Psoas muscle (tissue), 8 donors: Measurements from ENCODE around the gene CHST5. TPM values are rescaled to one million over a fixed set of nuclear protein-coding genes. Genes with fewer than 3 reads are reported as not detected.
A peak's percentile ranks its signal among the peaks of the same experiment; 100 is the strongest.
"Not testable (repeated sequence)": the region's sequence is repeated elsewhere in the genome, so short reads cannot be mapped to it uniquely, and the experiment has no call there.

Source experiments
- ATAC-seq, 4 donors: fragments of 200-7000 bp; cut with Tn5 transposase; one replicate each; pipeline ENCODE4 v1.9.1; 2020; ENCODE audit warnings: moderate library complexity in 3 of 4, mild to moderate bottlenecking in 2 of 4
- DNase-seq, 2 donors: peaks; one replicate each; pipeline ENCODE4 v3.0.0-alpha.2; 2020
- H3K27ac ChIP-seq: fragments of 200-600 bp; one replicate; pipeline ENCODE4 v1.8.0; 2022
- H3K27me3 ChIP-seq, 3 donors: fragments of 200-600 bp in 1 of 3; one replicate each; pipeline versions ENCODE4 v1.6.1 to v1.8.0; 2013 to 2022; ENCODE audit warnings: low read length in 2 of 3, mild to moderate bottlenecking in 2 of 3, moderate library complexity in 1 of 3; ENCODE audit not compliant: insufficient read depth in 3 of 3
- H3K36me3 ChIP-seq, 2 donors: fragments of 200-600 bp in 1 of 2; one replicate each; pipeline versions ENCODE4 v1.6.1 to v1.8.0; 2013 to 2022; ENCODE audit warnings: low read depth in 1 of 2, mild to moderate bottlenecking in 1 of 2, moderate library complexity in 1 of 2; ENCODE audit not compliant: insufficient read depth in 1 of 2
- H3K4me1 ChIP-seq: fragments of 200-600 bp; one replicate; pipeline ENCODE4 v1.8.0; 2022
- H3K4me3 ChIP-seq: fragments of 200-600 bp; one replicate; pipeline ENCODE4 v1.8.0; 2022; ENCODE audit warnings: mild to moderate bottlenecking
- H3K9me3 ChIP-seq: fragments of 200-600 bp; one replicate; pipeline ENCODE4 v1.8.0; 2022
- CTCF ChIP-seq: fragments of 200-600 bp; IDR thresholded peaks from one replicate; pipeline ENCODE4 v1.8.0; 2022; ENCODE audit warnings: antibody characterized with exemption
- WGBS, 3 donors: extraction: QIAGEN DNeasy Blood & Tissue Kit; methylation state at CpG; one replicate each; pipeline versions ENCODE4 v1.1.6 to v1.1.7; 2013; 5-methylcytosine and 5-hydroxymethylcytosine counted together
- intact Hi-C, 2 donors: fragments of 100-400 bp; cut with DNase I; formaldehyde crosslinking; loops; one replicate each; pipeline versions ENCODE4 v1.11.0 to v1.14.2; 2022
- polyA plus RNA-seq, 3 donors: library from polyadenylated mRNA; stranded (reverse); fragments of 200-250 nt; gene quantifications; one replicate each; pipeline ENCODE4 v1.2.3, GENCODE V29; 2013
- total RNA-seq, 4 donors: library from RNA; stranded (reverse); fragmentation: NEBNext Ultra II Directional in 2 of 4; extraction: Animal tissue kit (Norgen Biotek cat#: 25700) in 2 of 4; gene quantifications; one replicate each; pipeline versions ENCODE4 v1.2.1 to v1.2.4, GENCODE V29; 2021 to 2023
- donor health status: healthy with polysubstance abuse.
- donor health status: DM: no; HTN: no; CAD: no; lungs with moderate emphysema.
- donor health status: Bipolar disorder and iron deficiency.
- donor health status: healthy.
- donor health status: DM: yes; HTN: yes; CAD: no.
- donor health status: DM: no; HTN: no; CAD: no.
- donor health status: DM: no; HTN: no; CAD: no.
- donor health status: DM: yes; HTN: yes; CAD: no.

The CHST5 gene
- total and polyA plus RNA-seq, 7 donors = 0.04 to 0.27 (median 0.14) TPM; not detected in 4

DNA sequence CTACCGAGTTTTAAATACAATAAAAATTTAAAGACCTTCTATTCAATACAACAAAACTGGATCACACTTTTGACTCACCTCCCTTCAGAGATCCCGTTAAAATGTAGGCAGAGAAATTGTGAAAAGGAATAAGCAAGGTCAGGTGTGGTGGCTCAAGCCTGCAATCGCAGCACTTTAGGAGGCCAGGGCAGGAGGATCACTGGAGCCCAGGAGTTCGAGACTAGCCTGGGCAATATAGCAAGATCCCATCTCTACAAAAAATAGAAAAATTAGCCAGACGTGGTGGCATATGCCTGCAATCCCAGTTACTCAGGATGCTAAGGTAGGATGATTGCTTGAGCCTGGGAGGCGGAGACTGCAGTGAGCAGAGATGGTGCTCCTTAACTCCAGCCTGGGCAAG, 16.7 kb downstream of the CHST5 start:
- ATAC-seq (no peak), DNase-seq (no peak)
- H3K36me3 ChIP-seq = no peaks in the 10 kb centered on the region
- no peak overlapping the region for H3K27ac ChIP-seq
- no peak for TF ChIP-seq CTCF
- no peaks in the 10 kb centered on the region for H3K4me1 ChIP-seq
- intact Hi-C loops = loop anchor here (2.0 to 5.0 kb wide), 2 partner anchors 48 kb away; partner anchors contain the start of gene GABARAPL2 (in 1 of the 2)
- WGBS, 3 donors = 90 to 93% (median 92%) methylated on average over 6 of the region's 6 CpGs
- H3K27me3 ChIP-seq = no peaks in the 10 kb centered on the region
- H3K9me3 ChIP-seq = no peaks in the 10 kb centered on the region
- H3K4me3 ChIP-seq = no peak overlapping the region

- Histone ChIP-seq H3K4me3 (peak overlapping the region; percentile 99), H3K27ac (peak overlapping the region; percentile 98)
- ATAC-seq (peak; percentile 32 to 64 (median 55)), DNase-seq (peak; percentile 35 to 68)
- not testable (repeated sequence) for H3K36me3 ChIP-seq, H3K27me3 ChIP-seq, H3K4me1 ChIP-seq, H3K9me3 ChIP-seq
- WGBS, 3 donors = 6% methylated on average over 28 to 42 of the region's 42 CpGs
- intact Hi-C loops = loop anchor here in 1 of 2 donors (2.0 to 5.0 kb wide), 2 partner anchors 44 to 51 kb away; partner anchors contain the start of gene GABARAPL2
Measured at GRCh38 chr16:75516189-75516966, 19.5 kb downstream of the CHST5 start.

DNA sequence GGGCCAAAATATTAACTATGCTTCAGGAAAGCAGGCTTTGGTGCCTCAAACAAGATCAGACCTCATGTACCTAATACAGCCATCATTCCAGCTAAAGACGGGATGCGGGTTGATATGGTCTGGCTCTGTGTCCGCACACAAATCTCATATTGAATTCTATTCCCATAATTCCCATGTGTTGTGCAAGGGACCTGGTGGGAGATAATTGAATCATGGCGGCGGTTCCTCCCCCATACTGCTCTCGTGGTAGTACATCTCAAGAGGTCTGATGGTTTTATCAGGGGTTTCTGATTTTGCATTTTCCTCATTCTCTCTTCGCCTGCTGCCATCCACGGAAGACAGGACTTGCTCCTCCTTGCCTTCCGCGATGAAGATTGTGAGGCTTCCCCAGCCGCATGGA, 21.6 kb downstream of the CHST5 start:
- intact Hi-C loops = no loop called here
- 94 to 96% (median 96%) methylated on average over 11 of the region's 11 CpGs for WGBS, 3 donors

DNA sequence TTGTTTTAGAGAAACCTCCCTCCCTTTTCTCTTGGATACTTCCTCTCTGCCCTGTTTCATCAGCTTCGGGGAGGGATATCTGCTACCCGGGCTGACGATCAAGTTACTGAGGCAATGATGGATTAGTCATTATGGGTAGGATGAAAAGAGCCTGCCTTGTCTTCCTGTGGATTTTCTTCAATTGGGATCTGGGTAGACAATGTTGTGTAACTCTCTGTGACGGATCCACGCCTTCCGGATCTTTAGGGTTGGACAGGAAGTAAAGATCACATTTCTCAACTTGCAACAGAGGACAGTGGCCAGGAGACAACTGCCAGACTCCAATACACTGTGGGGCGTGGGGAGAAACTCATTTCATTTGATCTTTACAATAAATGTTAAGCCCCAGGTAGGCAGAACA, 29.3 kb downstream of the CHST5 start:
- peak overlapping the region; percentile 12 for H3K27ac ChIP-seq
- no peaks in the 10 kb centered on the region for H3K36me3 ChIP-seq
- H3K4me3 ChIP-seq = no peak overlapping the region
- 6 to 14% (median 10%) methylated on average over 7 of the region's 7 CpGs for WGBS, 3 donors
- DNase-seq (peak; percentile 48 to 63), ATAC-seq (peak; percentile 78 to 89 (median 88))
- H3K27me3 ChIP-seq = no peaks in the 10 kb centered on the region
- TF ChIP-seq CTCF = no peak
- H3K4me1 ChIP-seq = no peaks in the 10 kb centered on the region
- intact Hi-C loops = no loop called here
- H3K9me3 ChIP-seq = no peaks in the 10 kb centered on the region

More for the DNA sequence above, 21.6 kb downstream of the CHST5 start:
- no peaks in the 10 kb centered on the region for H3K27me3 ChIP-seq
- ATAC-seq = no peak
- TF ChIP-seq CTCF = no peak
- no peaks in the 10 kb centered on the region for H3K9me3 ChIP-seq
- H3K36me3 ChIP-seq = no peaks in the 10 kb centered on the region
- no peaks in the 10 kb centered on the region for H3K4me1 ChIP-seq
- no peak overlapping the region for H3K4me3 ChIP-seq
- no peak overlapping the region for H3K27ac ChIP-seq
- no peak for DNase-seq

DNA sequence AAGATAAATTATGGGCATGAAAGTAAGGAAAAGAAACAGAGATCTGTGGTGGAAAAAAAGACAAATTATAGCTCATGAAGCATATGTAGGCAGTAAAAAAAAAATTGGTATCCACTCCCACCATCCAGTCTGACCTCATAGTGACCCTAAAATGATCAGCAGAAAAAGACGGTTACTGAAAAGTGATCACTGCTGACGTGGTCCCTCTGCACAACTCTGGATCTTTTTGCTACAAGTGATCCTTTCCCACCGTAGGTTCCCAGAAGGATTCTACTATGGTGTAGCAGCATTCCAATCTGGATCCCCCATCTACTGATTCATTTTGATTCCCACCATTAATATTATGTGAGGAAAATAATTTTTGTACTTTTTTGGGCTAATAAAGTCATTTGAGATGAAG, 29.8 kb downstream of the CHST5 start:
- H3K27ac ChIP-seq = peak overlapping the region; percentile 12
- 62 to 72% (median 66%) methylated on average over 3 of the region's 3 CpGs for WGBS, 3 donors
- intact Hi-C loops = no loop called here
- ATAC-seq = no peak
- no peak overlapping the region for H3K4me3 ChIP-seq
- TF ChIP-seq CTCF = no peak
- no peaks in the 10 kb centered on the region for H3K9me3 ChIP-seq
- H3K27me3 ChIP-seq = no peaks in the 10 kb centered on the region
- no peaks in the 10 kb centered on the region for H3K36me3 ChIP-seq
- no peak for DNase-seq
- H3K4me1 ChIP-seq = no peaks in the 10 kb centered on the region
